IMR-90 (cell line): ENCODE results near the gene TIMM13. TPM values are rescaled to one million over a fixed set of nuclear protein-coding genes. Genes with fewer than 3 reads are reported as not detected.

Experiments
- ATAC-seq: fragments of 200-7000 bp; cut with Tn5 transposase; 2 replicates; pipeline ENCODE4 v1.9.1; 2020; ENCODE audit warnings: low read depth, mild to moderate bottlenecking, moderate library complexity
- BruUV-seq: library from RNA; stranded (reverse); fragments of 400-500 nt; replicated peaks from 2 replicates; lab custom pipeline; 2021; lab: Mats Ljungman, UMichigan
- CTCF ChIA-PET: fragments of 300-600 bp; formaldehyde crosslinking; extraction: SDS; loops from one replicate; lab custom pipeline; 2021; ENCODE audit warnings: antibody characterized with exemption; lab: Yijun Ruan, JAX
- POLR2A ChIA-PET: fragments of 300-600 bp; sonication (Branson Sonifier 250); formaldehyde crosslinking; loops from one replicate; lab custom pipeline; 2022; ENCODE audit warnings: antibody characterized with exemption; ENCODE audit not compliant: unreplicated experiment; lab: Charles Lee
- DNase-seq: peaks from one replicate; pipeline ENCODE4 v3.0.0; 2013
- H2AFZ ChIP-seq: replicated peaks from 2 replicates; pipeline ENCODE3; 2013; ENCODE audit warnings: low read length, mild to moderate bottlenecking; ENCODE audit not compliant: poor library complexity
- H2AK5ac ChIP-seq: 2 replicates; pipeline ENCODE4 v1.6.1; 2013; ENCODE audit warnings: low read depth, low read length, inconsistent platforms
- H2AK9ac ChIP-seq: replicated peaks from 2 replicates; pipeline ENCODE3; 2013; ENCODE audit warnings: mild to moderate bottlenecking, low read depth, low read length, moderate library complexity; ENCODE audit not compliant: poor library complexity
- H2BK120ac ChIP-seq: 2 replicates; pipeline ENCODE4 v1.6.1; 2013; ENCODE audit warnings: low read depth, low read length, inconsistent platforms
- H2BK15ac ChIP-seq: 3 replicates; pipeline ENCODE4 v1.6.1; 2013; ENCODE audit warnings: low read depth, low read length, inconsistent platforms
- H2BK20ac ChIP-seq: 2 replicates; pipeline ENCODE4 v1.6.1; 2013; ENCODE audit warnings: low read depth, mild to moderate bottlenecking, inconsistent platforms, low read length, moderate library complexity
- H2BK5ac ChIP-seq: 2 replicates; pipeline ENCODE4 v1.6.1; 2013; ENCODE audit warnings: mild to moderate bottlenecking, low read depth, low read length, inconsistent platforms; ENCODE audit not compliant: poor library complexity, severe bottlenecking
- H3K14ac ChIP-seq: replicated peaks from 2 replicates; pipeline ENCODE4 v1.6.1; 2013; ENCODE audit warnings: low read depth, low read length, inconsistent platforms
- H3K18ac ChIP-seq: 2 replicates; pipeline ENCODE4 v1.6.1; 2013; ENCODE audit warnings: low read depth, low read length, control low read depth
- H3K23ac ChIP-seq: 2 replicates; pipeline ENCODE4 v1.6.1; 2013; ENCODE audit warnings: low read depth, low read length, inconsistent platforms
- H3K27ac ChIP-seq: 2 replicates; pipeline ENCODE4 v1.5.1; 2013; ENCODE audit warnings: mild to moderate bottlenecking, control low read depth, low read length; ENCODE audit not compliant: insufficient read depth
- H3K27me3 ChIP-seq: 2 replicates; pipeline ENCODE4 v1.6.1; 2013; ENCODE audit warnings: low read length; ENCODE audit not compliant: control insufficient read depth, insufficient read depth
- H3K36me3 ChIP-seq: 2 replicates; pipeline ENCODE4 v1.6.1; 2013; ENCODE audit warnings: low read length, mixed read lengths; ENCODE audit not compliant: control insufficient read depth, insufficient read depth
- H3K4ac ChIP-seq: 2 replicates; pipeline ENCODE4 v1.6.1; 2013; ENCODE audit warnings: low read depth, low read length, inconsistent platforms
- H3K4me1 ChIP-seq: 2 replicates; pipeline ENCODE4 v1.6.1; 2013; ENCODE audit warnings: low read length, mixed read lengths; ENCODE audit not compliant: control insufficient read depth, insufficient read depth
- H3K4me2 ChIP-seq: 2 replicates; pipeline ENCODE4 v1.6.1; 2013; ENCODE audit warnings: low read depth, mild to moderate bottlenecking, control low read depth, low read length, moderate library complexity
- H3K4me3 ChIP-seq: 2 replicates; pipeline ENCODE4 v1.5.1; 2013; ENCODE audit warnings: low read depth, mild to moderate bottlenecking, control low read depth, low read length, moderate library complexity; ENCODE audit not compliant: insufficient read depth
- H3K56ac ChIP-seq: 2 replicates; pipeline ENCODE4 v1.6.1; 2013; ENCODE audit warnings: low read length, inconsistent platforms; ENCODE audit not compliant: insufficient read depth; ENCODE audit errors: extremely low read depth
- H3K79me1 ChIP-seq, 2 experiments: 2 replicates each; pipeline ENCODE4 v1.6.1; 2013; ENCODE audit warnings: low read length in 2 of 2, inconsistent platforms in 1 of 2, low read depth in 1 of 2
- H3K9ac ChIP-seq: 2 replicates; pipeline ENCODE4 v1.6.1; 2013; ENCODE audit warnings: low read depth, low read length, control low read depth
- H3K9me1 ChIP-seq: 2 replicates; pipeline ENCODE4 v1.6.1; 2013; ENCODE audit warnings: low read length, inconsistent platforms; ENCODE audit not compliant: insufficient read depth
- H3K9me3 ChIP-seq: 2 replicates; pipeline ENCODE4 v1.6.1; 2013; ENCODE audit warnings: low read length; ENCODE audit not compliant: control insufficient read depth, insufficient read depth
- H4K20me1 ChIP-seq: 2 replicates; pipeline ENCODE4 v1.6.1; 2013; ENCODE audit warnings: low read length, inconsistent platforms; ENCODE audit not compliant: insufficient read depth
- H4K5ac ChIP-seq: 2 replicates; pipeline ENCODE4 v1.6.1; 2013; ENCODE audit warnings: mild to moderate bottlenecking, low read depth, low read length, control low read depth
- H4K8ac ChIP-seq, 2 experiments: 2 replicates each; pipeline ENCODE4 v1.6.1; 2013; ENCODE audit warnings: low read depth in 2 of 2, low read length in 2 of 2, control low read depth in 1 of 2, inconsistent platforms in 1 of 2
- H4K91ac ChIP-seq: 2 replicates; pipeline ENCODE4 v1.6.1; 2013; ENCODE audit warnings: low read depth, low read length, inconsistent platforms; ENCODE audit not compliant: insufficient read depth
- BHLHE40 ChIP-seq: fragments of 150-350 bp; IDR thresholded peaks from 2 replicates; pipeline ENCODE4 v1.6.1; 2016; ENCODE audit warnings: mild to moderate bottlenecking, low read depth, low read length
- CEBPB ChIP-seq: IDR thresholded peaks from 2 replicates; pipeline ENCODE4 v1.6.1; 2012; ENCODE audit warnings: low read depth, low read length, improper control_type of control experiment
- CHD1 ChIP-seq: IDR thresholded peaks from 2 replicates; pipeline ENCODE4 v1.6.1; 2012; ENCODE audit warnings: low read depth, low read length, improper control_type of control experiment
- FOS ChIP-seq: fragments of 150-350 bp; IDR thresholded peaks from 2 replicates; pipeline ENCODE4 v1.6.1; 2016; ENCODE audit warnings: low read depth, low read length
- MAFK ChIP-seq: IDR thresholded peaks from 2 replicates; pipeline ENCODE4 v1.6.1; 2012; ENCODE audit warnings: low read depth, low read length, improper control_type of control experiment
- MAZ ChIP-seq: IDR thresholded peaks from 2 replicates; pipeline ENCODE4 v1.6.1; 2012; ENCODE audit warnings: low read depth, mild to moderate bottlenecking, low read length, improper control_type of control experiment, moderate library complexity, borderline replicate concordance
- MXI1 ChIP-seq: IDR thresholded peaks from 2 replicates; pipeline ENCODE4 v1.6.1; 2012; ENCODE audit warnings: low read depth, mild to moderate bottlenecking, low read length, moderate library complexity, borderline replicate concordance
- NFE2L2 ChIP-seq: fragments of 150-350 bp; IDR thresholded peaks from 2 replicates; pipeline ENCODE4 v1.6.1; 2016; ENCODE audit warnings: low read depth, mild to moderate bottlenecking, low read length
- POLR2A ChIP-seq: IDR thresholded peaks from 2 replicates; pipeline ENCODE4 v1.6.1; 2012; ENCODE audit warnings: mild to moderate bottlenecking, low read depth, low read length
- RAD21 ChIP-seq: IDR thresholded peaks from 2 replicates; pipeline ENCODE4 v1.6.1; 2012; ENCODE audit warnings: low read length, improper control_type of control experiment
- RCOR1 ChIP-seq: IDR thresholded peaks from 2 replicates; pipeline ENCODE4 v1.6.1; 2012; ENCODE audit warnings: mild to moderate bottlenecking, low read length, improper control_type of control experiment; ENCODE audit not compliant: insufficient replicate concordance
- RFX5 ChIP-seq: IDR thresholded peaks from 2 replicates; pipeline ENCODE4 v1.8.0; 2012; ENCODE audit warnings: low read depth, mild to moderate bottlenecking, low read length, moderate library complexity
- SMC3 ChIP-seq: fragments of 150-350 bp; IDR thresholded peaks from 2 replicates; pipeline ENCODE4 v1.6.1; 2016; ENCODE audit warnings: low read depth, mild to moderate bottlenecking, antibody characterized with exemption, low read length, moderate library complexity
- WGBS, 2 experiments: methylation state at CpG; one replicate each; pipeline versions ENCODE4 v1.1.5 to v1.1.7; 2013; ENCODE audit warnings: missing lambda C conversion rate in 2 of 2; ENCODE audit not compliant: insufficient read length in 1 of 2; ENCODE audit errors: extremely low coverage in 2 of 2; 5-methylcytosine and 5-hydroxymethylcytosine counted together
- dilution Hi-C: fragments of 300-500 bp; cut with HindIII; formaldehyde crosslinking; loops from one replicate; pipeline ENCODE4 v1.14.3; 2018; ENCODE audit warnings: low sequenced_read_pairs; ENCODE audit not compliant: unreplicated experiment
- in situ Hi-C: fragments of 300-500 bp; cut with MboI; formaldehyde crosslinking; loops from 3 replicates; pipeline ENCODE4 v1.14.3; 2019; ENCODE audit warnings: low sequenced_read_pairs, inconsistent platforms, mixed read lengths
- intact Hi-C: fragments of 100-400 bp; cut with micrococcal nuclease; formaldehyde crosslinking; loops from 2 replicates; pipeline ENCODE4 v1.10.0; 2022
- polyA plus RNA-seq, 3 experiments: library from polyadenylated mRNA; depleted of rRNA; stranded (reverse); fragments of >200 nt; gene quantifications; 2 replicates each; pipeline ENCODE4 v1.2.3, GENCODE V29; 2012; ENCODE audit warnings: low replicate concordance in 1 of 3
- total RNA-seq: library from RNA; depleted of rRNA; stranded (reverse); fragments of >200 nt; gene quantifications from 2 replicates; pipeline ENCODE4 v1.2.3, GENCODE V29; 2012
- TF ChIP-seq, protein P1 (sequence below): fragments of 150-350 bp; IDR thresholded peaks from 2 replicates; pipeline ENCODE4 v1.6.1; 2017; ENCODE audit warnings: mild to moderate bottlenecking, antibody characterized with exemption, low read length, low read depth
- TF ChIP-seq, protein P2 (sequence below): conservative IDR thresholded peaks from 2 replicates; pipeline ENCODE4 v1.5.1; 2012; ENCODE audit warnings: mild to moderate bottlenecking, low read depth, low read length, improper control_type of control experiment
- TF ChIP-seq, protein P3 (sequence below): fragments of 150-350 bp; IDR thresholded peaks from 2 replicates; pipeline ENCODE4 v1.6.1; 2016; ENCODE audit warnings: low read depth, mild to moderate bottlenecking, low read length, moderate library complexity, borderline replicate concordance

Gene TIMM13
- total and polyA plus RNA-seq, 2 of the 4 experiments (the other 2 are of a cell fraction) = 21.0 to 62.3 TPM

DNA sequence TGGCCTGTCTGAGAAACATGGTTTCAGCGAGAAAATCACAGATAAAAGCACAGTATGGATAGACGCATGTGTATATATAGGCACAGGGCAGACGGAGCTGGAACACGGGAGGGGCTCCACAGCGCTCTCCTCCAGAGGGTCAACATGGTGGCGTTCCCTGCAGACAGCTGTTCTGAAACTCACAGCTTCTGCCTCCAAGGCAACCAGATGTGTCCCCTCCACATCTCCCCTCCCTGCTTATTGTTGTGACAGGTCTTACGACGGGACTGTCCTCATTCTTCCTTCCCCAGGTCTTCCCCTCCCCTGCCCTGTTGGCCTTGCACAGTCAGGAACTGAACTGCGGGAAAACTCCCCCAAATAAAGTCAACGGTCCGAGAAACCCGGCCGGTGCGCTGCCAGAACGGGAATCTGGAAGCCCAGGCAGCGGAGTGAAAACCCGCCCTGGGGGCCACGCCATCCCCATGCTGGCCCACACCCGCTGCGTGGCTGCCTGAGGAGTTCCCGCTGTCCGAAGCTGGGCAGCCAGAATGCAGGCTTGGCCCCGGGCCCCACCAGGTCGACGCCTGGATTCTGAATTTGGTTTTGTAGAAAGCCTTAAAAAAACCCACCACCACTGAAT lies 2.6 kb upstream of the TIMM13 start:
- Histone ChIP-seq H4K91ac (no peak overlapping the region), H3K27ac (no peak overlapping the region), H2BK5ac (no peak overlapping the region), H2AFZ (no peak overlapping the region), H4K20me1 (peaks cover 30% of the 10 kb centered on the region), H2BK20ac (no peak overlapping the region), H3K9ac (no peak overlapping the region), H2AK5ac (no peak overlapping the region), H4K5ac (no peak overlapping the region), H2AK9ac (peak overlapping the region; percentile 42), H4K8ac (no peak overlapping the region), H2BK15ac (no peak overlapping the region), H3K4me1 (peaks cover 12% of the 10 kb centered on the region), H3K9me1 (no peaks in the 10 kb centered on the region; the same call in 1 of the 2 replicates), H3K18ac (no peak overlapping the region), H2BK120ac (no peak overlapping the region), H3K4me3 (no peak overlapping the region), H3K4ac (no peak overlapping the region), H3K79me1 (peaks cover 15 to 33% of the 10 kb centered on the region in 2 experiments; a peak in 3 of 4 replicates), H3K27me3 (no peaks in the 10 kb centered on the region), H3K56ac (no peak overlapping the region), H3K14ac (no peak overlapping the region), H3K23ac (no peak overlapping the region), H3K36me3 (peaks cover 30% of the 10 kb centered on the region), H3K9me3 (no peaks in the 10 kb centered on the region), H3K4me2 (no peak overlapping the region)
- ChIA-PET POLR2A (no interaction called here), CTCF (no interaction called here)
- BruUV-seq = no TSS peak
- intact Hi-C loops (no loop called here), in situ Hi-C loops (no loop called here), dilution Hi-C loops (no loop called here)
- no peak for ATAC-seq
- no peak for DNase-seq
- no peak for TF ChIP-seq NFE2L2
- TF ChIP-seq, protein P1, sequence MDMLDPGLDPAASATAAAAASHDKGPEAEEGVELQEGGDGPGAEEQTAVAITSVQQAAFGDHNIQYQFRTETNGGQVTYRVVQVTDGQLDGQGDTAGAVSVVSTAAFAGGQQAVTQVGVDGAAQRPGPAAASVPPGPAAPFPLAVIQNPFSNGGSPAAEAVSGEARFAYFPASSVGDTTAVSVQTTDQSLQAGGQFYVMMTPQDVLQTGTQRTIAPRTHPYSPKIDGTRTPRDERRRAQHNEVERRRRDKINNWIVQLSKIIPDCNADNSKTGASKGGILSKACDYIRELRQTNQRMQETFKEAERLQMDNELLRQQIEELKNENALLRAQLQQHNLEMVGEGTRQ = no peak
- TF ChIP-seq RCOR1 = no peak
- TF ChIP-seq CHD1 = no peak
- no peak for TF ChIP-seq CEBPB
- no peak for TF ChIP-seq SMC3
- TF ChIP-seq MXI1 = no peak
- no peak for TF ChIP-seq POLR2A
- no peak for TF ChIP-seq RAD21
- no peak for TF ChIP-seq FOS
- TF ChIP-seq, protein P2, sequence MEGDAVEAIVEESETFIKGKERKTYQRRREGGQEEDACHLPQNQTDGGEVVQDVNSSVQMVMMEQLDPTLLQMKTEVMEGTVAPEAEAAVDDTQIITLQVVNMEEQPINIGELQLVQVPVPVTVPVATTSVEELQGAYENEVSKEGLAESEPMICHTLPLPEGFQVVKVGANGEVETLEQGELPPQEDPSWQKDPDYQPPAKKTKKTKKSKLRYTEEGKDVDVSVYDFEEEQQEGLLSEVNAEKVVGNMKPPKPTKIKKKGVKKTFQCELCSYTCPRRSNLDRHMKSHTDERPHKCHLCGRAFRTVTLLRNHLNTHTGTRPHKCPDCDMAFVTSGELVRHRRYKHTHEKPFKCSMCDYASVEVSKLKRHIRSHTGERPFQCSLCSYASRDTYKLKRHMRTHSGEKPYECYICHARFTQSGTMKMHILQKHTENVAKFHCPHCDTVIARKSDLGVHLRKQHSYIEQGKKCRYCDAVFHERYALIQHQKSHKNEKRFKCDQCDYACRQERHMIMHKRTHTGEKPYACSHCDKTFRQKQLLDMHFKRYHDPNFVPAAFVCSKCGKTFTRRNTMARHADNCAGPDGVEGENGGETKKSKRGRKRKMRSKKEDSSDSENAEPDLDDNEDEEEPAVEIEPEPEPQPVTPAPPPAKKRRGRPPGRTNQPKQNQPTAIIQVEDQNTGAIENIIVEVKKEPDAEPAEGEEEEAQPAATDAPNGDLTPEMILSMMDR = no peak
- TF ChIP-seq MAFK = no peak
- TF ChIP-seq RFX5 = no peak
- TF ChIP-seq MAZ = no peak
- TF ChIP-seq, protein P3, sequence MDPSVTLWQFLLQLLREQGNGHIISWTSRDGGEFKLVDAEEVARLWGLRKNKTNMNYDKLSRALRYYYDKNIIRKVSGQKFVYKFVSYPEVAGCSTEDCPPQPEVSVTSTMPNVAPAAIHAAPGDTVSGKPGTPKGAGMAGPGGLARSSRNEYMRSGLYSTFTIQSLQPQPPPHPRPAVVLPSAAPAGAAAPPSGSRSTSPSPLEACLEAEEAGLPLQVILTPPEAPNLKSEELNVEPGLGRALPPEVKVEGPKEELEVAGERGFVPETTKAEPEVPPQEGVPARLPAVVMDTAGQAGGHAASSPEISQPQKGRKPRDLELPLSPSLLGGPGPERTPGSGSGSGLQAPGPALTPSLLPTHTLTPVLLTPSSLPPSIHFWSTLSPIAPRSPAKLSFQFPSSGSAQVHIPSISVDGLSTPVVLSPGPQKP = no peak
- TF ChIP-seq BHLHE40 = no peak
- WGBS, 2 experiments = 88% methylated on average over 13 of the region's 25 CpGs; no CpG with 5 or more reads in 1 of the 2 experiments
